ENCODE measurements around the gene BCAS4. TPM values are rescaled to one million over a fixed set of nuclear protein-coding genes. Genes with fewer than 3 reads are reported as not detected.

Gene BCAS4
- polyA plus RNA-seq, 1 experiment: 37.3 TPM

DNA sequence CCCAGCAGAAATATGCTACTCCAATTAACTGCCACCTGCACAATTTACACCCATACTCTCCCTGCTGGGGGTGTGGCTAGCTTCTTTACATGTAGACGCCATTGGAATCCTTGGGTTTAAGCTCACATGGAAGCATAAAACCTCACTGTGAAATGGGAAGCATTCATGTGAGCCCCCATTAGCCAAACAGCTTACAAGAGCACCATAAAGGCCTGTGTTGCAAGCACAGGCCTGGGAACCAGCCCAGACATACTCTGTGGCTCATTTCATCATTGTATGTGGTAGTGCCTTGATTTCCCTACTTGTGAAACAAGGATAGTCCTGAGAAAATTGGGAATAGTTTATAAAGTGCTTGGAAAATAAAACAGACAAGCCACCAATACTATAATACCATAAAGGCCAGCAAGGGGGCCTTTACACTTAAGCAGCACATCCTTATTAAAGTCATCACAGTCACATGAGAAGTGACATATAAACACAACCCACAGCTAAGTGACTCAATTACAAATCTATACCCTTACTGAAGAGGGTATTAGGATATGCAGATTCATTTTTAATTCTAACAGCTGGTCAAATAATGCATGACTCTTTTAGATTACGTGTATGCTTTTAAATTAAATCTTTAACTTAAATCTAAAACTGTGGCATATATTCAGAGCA lies 129.5 kb downstream of the BCAS4 start:
- Histone ChIP-seq H3K4me3 (ENCODE audit: low read depth, low read length) (no peak overlapping the region), H3K27me3 (ENCODE audit: control insufficient read depth, insufficient read depth, low read length) (no peaks in the 10 kb centered on the region), H3K27ac (ENCODE audit: low read depth, low read length) (no peak overlapping the region), H3K9me3 (ENCODE audit: control insufficient read depth, insufficient read depth, low read length) (no peaks in the 10 kb centered on the region)
- DNase-seq (ENCODE audit: low read depth, low spot score): no peak
- POLR2A ChIA-PET: interaction anchor here (0.7 kb wide), 1 partner anchor 9 kb away, joined by 3 read pairs; no protein-coding TSS in a partner anchor
- CTCF ChIA-PET: interaction anchor here (11.5 kb wide), 1 partner anchor 133 kb away, joined by 201 read pairs; the partner anchor contains the start of gene BCAS4
- TF ChIP-seq, protein P1, sequence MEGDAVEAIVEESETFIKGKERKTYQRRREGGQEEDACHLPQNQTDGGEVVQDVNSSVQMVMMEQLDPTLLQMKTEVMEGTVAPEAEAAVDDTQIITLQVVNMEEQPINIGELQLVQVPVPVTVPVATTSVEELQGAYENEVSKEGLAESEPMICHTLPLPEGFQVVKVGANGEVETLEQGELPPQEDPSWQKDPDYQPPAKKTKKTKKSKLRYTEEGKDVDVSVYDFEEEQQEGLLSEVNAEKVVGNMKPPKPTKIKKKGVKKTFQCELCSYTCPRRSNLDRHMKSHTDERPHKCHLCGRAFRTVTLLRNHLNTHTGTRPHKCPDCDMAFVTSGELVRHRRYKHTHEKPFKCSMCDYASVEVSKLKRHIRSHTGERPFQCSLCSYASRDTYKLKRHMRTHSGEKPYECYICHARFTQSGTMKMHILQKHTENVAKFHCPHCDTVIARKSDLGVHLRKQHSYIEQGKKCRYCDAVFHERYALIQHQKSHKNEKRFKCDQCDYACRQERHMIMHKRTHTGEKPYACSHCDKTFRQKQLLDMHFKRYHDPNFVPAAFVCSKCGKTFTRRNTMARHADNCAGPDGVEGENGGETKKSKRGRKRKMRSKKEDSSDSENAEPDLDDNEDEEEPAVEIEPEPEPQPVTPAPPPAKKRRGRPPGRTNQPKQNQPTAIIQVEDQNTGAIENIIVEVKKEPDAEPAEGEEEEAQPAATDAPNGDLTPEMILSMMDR (IDR thresholded peaks at IDR 0.05; ENCODE audit: low read depth, low read length): no peak

DNA sequence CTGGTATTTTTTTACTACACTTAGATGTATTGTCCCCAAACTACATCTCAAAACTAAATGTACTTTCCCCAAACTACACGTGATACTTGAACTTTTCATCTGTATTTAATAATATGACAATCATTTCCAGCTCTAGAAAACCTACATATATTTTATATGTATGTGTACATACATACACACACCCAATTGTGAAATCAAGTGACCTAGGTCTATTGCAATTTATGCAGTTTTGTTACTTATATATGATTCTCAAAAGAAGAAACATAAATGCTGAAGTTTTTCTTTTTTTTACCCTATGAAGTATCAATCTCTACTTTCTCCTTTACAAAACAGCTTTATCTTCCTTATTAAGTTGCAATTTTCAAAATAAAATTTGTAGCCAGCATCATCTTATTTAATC lies 131.7 kb downstream of the BCAS4 start:
- H3K27ac ChIP-seq (ENCODE audit: low read depth, low read length): no peak overlapping the region
- ChIA-PET CTCF (interaction anchor here (11.5 kb wide), 1 partner anchor 135 kb away, joined by 201 read pairs; the partner anchor contains the start of gene BCAS4), POLR2A (no interaction called here)
- no peak for DNase-seq (ENCODE audit: low read depth, low spot score)
- no peaks in the 10 kb centered on the region for H3K9me3 ChIP-seq (ENCODE audit: control insufficient read depth, insufficient read depth, low read length)
- TF ChIP-seq, protein P1 (IDR thresholded peaks at IDR 0.05; ENCODE audit: low read depth, low read length): no peak
- no peak overlapping the region for H3K4me3 ChIP-seq (ENCODE audit: low read depth, low read length)
- no peaks in the 10 kb centered on the region for H3K27me3 ChIP-seq (ENCODE audit: control insufficient read depth, insufficient read depth, low read length)

Small RNA genes lying within 50 kb of the gene (small RNA-seq; reads per million reads assigned to genes)
- not detected for gene TMSB4XP6 (ENCODE audit: insufficient read length, low read depth)

Other genes starting within 250 kb of the BCAS4 start
- 11.5 and 15.2 TPM in 2 replicates for gene RIPOR3, start 103.5 kb upstream of the BCAS4 start, polyA plus RNA-seq (2011; rRNA removed)
- gene PARD6B, start 63.5 kb upstream of the BCAS4 start, polyA plus RNA-seq (2011; rRNA removed): 0.61 and 0.71 TPM in 2 replicates
- gene ADNP, start 136.4 kb downstream of the BCAS4 start, polyA plus RNA-seq (2011; rRNA removed): 36.8 and 40.5 TPM in 2 replicates
- 48.6 and 67.5 TPM in 2 replicates for gene DPM1, start 163.5 kb downstream of the BCAS4 start, polyA plus RNA-seq (2011; rRNA removed)
- gene MOCS3, start 163.8 kb downstream of the BCAS4 start, polyA plus RNA-seq (2011; rRNA removed): 3.8 and 4.0 TPM in 2 replicates
- gene KCNG1, start 228.0 kb downstream of the BCAS4 start, polyA plus RNA-seq (2011; rRNA removed): 16.0 and 20.3 TPM in 2 replicates

Data from AG04450 (cell line).